Esophagus muscularis mucosa (tissue), 4 donors: ENCODE measurements around the gene MLF1. TPM values are rescaled to one million over a fixed set of nuclear protein-coding genes. Genes with fewer than 3 reads are reported as not detected.

ENCODE experiments used
- DNase-seq: peaks from one replicate; pipeline ENCODE4 v3.0.0-alpha.2; 2017; ENCODE audit errors: extremely low spot score
- H3K27ac ChIP-seq, 4 donors: fragments of 200-600 bp; sonication (generic); replicated peaks in 1 of 4; 1 replicate in 3 of 4; 2 replicates in 1 of 4; pipeline ENCODE4 v1.5.1; 2016 to 2019; ENCODE audit warnings: mild to moderate bottlenecking in 1 of 4
- H3K27me3 ChIP-seq, 4 donors: fragments of 200-600 bp; sonication (generic); one replicate each; pipeline versions ENCODE4 v1.5.1 to v1.6.0; 2016 to 2019
- H3K36me3 ChIP-seq, 4 donors: fragments of 200-600 bp; sonication (generic); one replicate each; pipeline ENCODE4 v1.5.1; 2016 to 2019
- H3K4me1 ChIP-seq, 4 donors: fragments of 200-600 bp; sonication (generic); one replicate each; pipeline ENCODE4 v1.5.1; 2016 to 2019
- H3K4me3 ChIP-seq, 4 donors: fragments of 200-600 bp; sonication (generic); 1 replicate in 2 of 4; 2 replicates in 2 of 4; pipeline ENCODE4 v1.5.1; 2016 to 2019; ENCODE audit warnings: mild to moderate bottlenecking in 4 of 4, moderate library complexity in 1 of 4
- H3K9me3 ChIP-seq, 4 donors: fragments of 200-600 bp; sonication (generic); 1 replicate in 3 of 4; 2 replicates in 1 of 4; pipeline ENCODE4 v1.5.1; 2016 to 2019
- EP300 ChIP-seq: sonication (generic); formaldehyde crosslinking; IDR thresholded peaks from one replicate; pipeline ENCODE4 v1.6.1; 2017; ENCODE audit warnings: antibody characterized with exemption
- POLR2A ChIP-seq: fragments of 450-650 bp; IDR thresholded peaks from one replicate; pipeline ENCODE4 v1.6.1; 2017; ENCODE audit warnings: antibody characterized with exemption, moderate library complexity, mild to moderate bottlenecking, low read depth
- POLR2AphosphoS5 ChIP-seq, 2 donors: sonication (generic); formaldehyde crosslinking; IDR thresholded peaks; one replicate each; pipeline ENCODE4 v1.6.1; 2017; ENCODE audit warnings: antibody characterized with exemption in 2 of 2
- WGBS: methylation state at CpG from one replicate; pipeline ENCODE4 v1.1.5; 2018; 5-methylcytosine and 5-hydroxymethylcytosine counted together
- intact Hi-C: fragments of 100-400 bp; cut with DNase I; formaldehyde crosslinking; loops from one replicate; pipeline ENCODE4 v1.15.1; 2023
- total RNA-seq, 4 donors: library from RNA; depleted of rRNA; stranded (reverse); fragments of >200 nt; gene quantifications; one replicate each; pipeline versions ENCODE4 v1.1.0 to v1.2.1, GENCODE V29; 2016
- TF ChIP-seq, protein P1 (sequence below), 3 experiments: fragments of 200-600 bp in 2 of 3; fragments of 450-650 bp in 1 of 3; sonication (generic) in 2 of 3; IDR thresholded peaks; one replicate each; pipeline ENCODE4 v1.5.1; 2017 to 2019; ENCODE audit warnings: antibody characterized with exemption in 3 of 3, mild to moderate bottlenecking in 2 of 3, moderate library complexity in 1 of 3

Gene MLF1
- total RNA-seq, 4 donors from 2014 or later: 7.6 to 15.2 (median 9.9) TPM

DNA sequence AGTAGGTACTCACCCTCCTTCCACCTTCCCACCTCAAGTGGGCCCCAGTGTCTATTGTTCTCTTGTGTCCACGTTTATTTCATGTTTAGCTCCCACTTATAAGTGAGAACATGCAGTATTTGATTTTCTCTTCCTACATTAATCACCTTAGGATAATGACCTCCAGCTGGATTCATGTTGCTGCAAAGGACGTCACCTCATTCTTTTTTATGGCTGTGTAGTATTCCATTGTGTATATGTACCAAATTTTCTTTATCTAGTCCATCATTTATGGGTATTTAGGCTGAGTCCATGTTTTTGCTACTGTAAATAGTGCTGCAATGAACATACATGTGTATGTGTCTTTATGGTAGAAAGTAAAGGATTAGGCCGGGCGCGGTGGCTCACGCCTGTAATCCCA is 5.9 kb upstream of the MLF1 start:
- Histone ChIP-seq H3K36me3 (no peaks in the 10 kb centered on the region), H3K4me1 (peaks cover 0 to 8% (median 2%) of the 10 kb centered on the region in 4 donors), H3K27me3 (no peaks in the 10 kb centered on the region), H3K27ac (no peak overlapping the region), H3K9me3 (no peaks in the 10 kb centered on the region), H3K4me3 (no peak overlapping the region)
- TF ChIP-seq POLR2AphosphoS5 (IDR thresholded peaks at IDR 0.05): no peak
- TF ChIP-seq, protein P1, sequence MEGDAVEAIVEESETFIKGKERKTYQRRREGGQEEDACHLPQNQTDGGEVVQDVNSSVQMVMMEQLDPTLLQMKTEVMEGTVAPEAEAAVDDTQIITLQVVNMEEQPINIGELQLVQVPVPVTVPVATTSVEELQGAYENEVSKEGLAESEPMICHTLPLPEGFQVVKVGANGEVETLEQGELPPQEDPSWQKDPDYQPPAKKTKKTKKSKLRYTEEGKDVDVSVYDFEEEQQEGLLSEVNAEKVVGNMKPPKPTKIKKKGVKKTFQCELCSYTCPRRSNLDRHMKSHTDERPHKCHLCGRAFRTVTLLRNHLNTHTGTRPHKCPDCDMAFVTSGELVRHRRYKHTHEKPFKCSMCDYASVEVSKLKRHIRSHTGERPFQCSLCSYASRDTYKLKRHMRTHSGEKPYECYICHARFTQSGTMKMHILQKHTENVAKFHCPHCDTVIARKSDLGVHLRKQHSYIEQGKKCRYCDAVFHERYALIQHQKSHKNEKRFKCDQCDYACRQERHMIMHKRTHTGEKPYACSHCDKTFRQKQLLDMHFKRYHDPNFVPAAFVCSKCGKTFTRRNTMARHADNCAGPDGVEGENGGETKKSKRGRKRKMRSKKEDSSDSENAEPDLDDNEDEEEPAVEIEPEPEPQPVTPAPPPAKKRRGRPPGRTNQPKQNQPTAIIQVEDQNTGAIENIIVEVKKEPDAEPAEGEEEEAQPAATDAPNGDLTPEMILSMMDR (IDR thresholded peaks at IDR 0.05): no peak
- no peak for TF ChIP-seq EP300
- no peak for TF ChIP-seq POLR2A
- no peak for DNase-seq
- WGBS: 95% methylated on average over 6 of the region's 6 CpGs
- intact Hi-C loops: no loop called here

DNA sequence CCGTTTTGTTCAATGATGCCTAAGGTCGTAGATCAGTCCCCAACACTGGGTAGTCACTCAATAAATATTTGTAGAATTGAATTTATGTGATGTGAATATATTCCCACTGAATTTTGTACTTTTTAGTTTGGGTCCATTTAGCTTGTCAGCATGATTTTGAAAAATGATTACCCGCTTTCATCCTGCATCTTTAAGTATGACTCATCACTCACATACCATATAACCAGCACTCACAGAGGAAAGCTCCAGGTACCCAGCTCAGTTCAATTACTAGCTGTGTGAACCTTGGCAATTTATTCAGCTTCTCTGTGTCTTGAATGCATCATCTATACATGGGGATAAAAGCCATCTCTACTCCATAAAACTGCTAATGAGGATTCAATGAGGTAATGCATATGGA is 2.2 kb upstream of the MLF1 start:
- Histone ChIP-seq H3K4me1 (peaks cover 8 to 27% (median 24%) of the 10 kb centered on the region in 4 donors), H3K27ac (no peak overlapping the region), H3K27me3 (no peaks in the 10 kb centered on the region), H3K9me3 (no peaks in the 10 kb centered on the region), H3K36me3 (no peaks in the 10 kb centered on the region), H3K4me3 (no peak overlapping the region)
- 88% methylated on average over 3 of the region's 3 CpGs for WGBS
- TF ChIP-seq, protein P1 (IDR thresholded peaks at IDR 0.05): no peak
- no peak for TF ChIP-seq POLR2A
- no peak for TF ChIP-seq POLR2AphosphoS5 (IDR thresholded peaks at IDR 0.05)
- TF ChIP-seq EP300: no peak
- intact Hi-C loops: no loop called here
- no peak for DNase-seq

DNA sequence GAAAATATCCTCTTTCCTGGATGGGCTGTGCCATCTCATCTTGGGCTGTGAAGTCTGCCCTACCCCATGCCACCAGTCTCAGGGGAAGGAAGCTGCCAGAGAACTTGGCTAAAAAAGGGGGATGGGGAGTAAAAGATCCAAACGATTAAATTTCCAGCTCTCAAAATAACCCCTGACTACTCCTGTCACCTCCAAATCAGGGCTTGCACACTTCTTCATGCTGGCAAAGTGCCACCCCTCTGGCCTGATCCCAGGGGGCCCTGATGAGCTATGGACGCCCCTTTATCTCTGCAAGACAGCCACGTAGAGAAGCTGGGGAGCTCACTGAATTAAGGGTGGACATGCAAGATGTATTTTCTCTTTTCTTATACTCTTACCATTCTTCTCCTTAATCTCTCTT is 1.2 kb upstream of the MLF1 start:
- Histone ChIP-seq H3K36me3 (no peaks in the 10 kb centered on the region), H3K4me1 (peaks cover 8 to 27% (median 24%) of the 10 kb centered on the region in 4 donors), H3K27ac (no peak overlapping the region), H3K4me3 (no peak overlapping the region), H3K9me3 (no peaks in the 10 kb centered on the region), H3K27me3 (no peaks in the 10 kb centered on the region)
- TF ChIP-seq, protein P1 (IDR thresholded peaks at IDR 0.05): no peak
- TF ChIP-seq POLR2AphosphoS5 (IDR thresholded peaks at IDR 0.05) (no peak), EP300 (no peak), POLR2A (no peak)
- WGBS: 53% methylated on average over 3 of the region's 3 CpGs
- DNase-seq: no peak
- intact Hi-C loops: no loop called here

DNA sequence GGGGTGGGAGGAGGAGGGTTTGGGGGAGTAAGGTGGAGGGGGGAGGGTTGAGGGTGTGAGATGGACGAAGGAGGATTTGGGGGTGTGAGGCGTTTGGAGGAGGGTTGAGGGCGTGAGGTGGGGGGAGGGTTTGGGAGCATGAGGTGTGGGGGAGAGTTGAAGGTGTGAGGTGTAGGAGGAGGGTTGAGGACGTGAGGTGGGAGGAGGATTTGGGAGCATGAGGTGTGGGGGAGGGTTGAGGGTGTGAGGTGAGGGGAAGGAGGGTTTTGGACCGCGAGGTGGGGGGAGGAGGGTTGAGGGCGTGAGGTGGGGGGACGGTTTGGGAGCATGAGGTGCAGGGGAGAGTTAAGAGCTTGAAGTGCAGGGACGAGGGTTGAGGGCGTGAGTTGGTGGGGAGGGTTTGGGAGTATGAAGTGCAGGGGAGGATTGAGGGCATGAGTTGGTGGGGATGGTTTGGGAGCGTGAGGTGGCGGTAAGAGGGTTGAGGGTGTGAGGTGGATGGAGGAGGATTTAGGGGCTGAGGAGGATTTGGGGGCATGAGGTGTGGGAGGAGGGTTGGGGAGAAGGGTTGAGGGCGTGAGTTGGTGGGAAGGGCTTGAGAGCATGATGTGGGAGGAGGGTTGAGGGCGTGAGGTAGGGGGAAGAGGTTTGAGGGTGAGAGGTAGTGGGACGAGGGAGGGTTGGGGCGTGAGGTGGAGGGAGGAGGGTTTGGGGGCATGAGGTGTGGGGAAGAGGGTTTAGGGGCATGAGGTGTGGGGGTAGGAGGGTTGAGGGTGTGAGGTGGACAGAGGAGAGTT is 1.2 kb downstream of the MLF1 start:
- Histone ChIP-seq H3K4me3 (peak overlapping the region; percentile 63 to 78 (median 70)), H3K9me3 (no peaks in the 10 kb centered on the region), H3K4me1 (peaks cover 8 to 27% (median 24%) of the 10 kb centered on the region in 4 donors), H3K36me3 (no peaks in the 10 kb centered on the region), H3K27me3 (no peaks in the 10 kb centered on the region), H3K27ac (no peak overlapping the region)
- TF ChIP-seq POLR2AphosphoS5 (IDR thresholded peaks at IDR 0.05) (no peak), EP300 (no peak), POLR2A (no peak)
- TF ChIP-seq, protein P1 (IDR thresholded peaks at IDR 0.05): no peak
- no peak for DNase-seq
- intact Hi-C loops: no loop called here
- WGBS: 90% methylated on average over 16 of the region's 16 CpGs

DNA sequence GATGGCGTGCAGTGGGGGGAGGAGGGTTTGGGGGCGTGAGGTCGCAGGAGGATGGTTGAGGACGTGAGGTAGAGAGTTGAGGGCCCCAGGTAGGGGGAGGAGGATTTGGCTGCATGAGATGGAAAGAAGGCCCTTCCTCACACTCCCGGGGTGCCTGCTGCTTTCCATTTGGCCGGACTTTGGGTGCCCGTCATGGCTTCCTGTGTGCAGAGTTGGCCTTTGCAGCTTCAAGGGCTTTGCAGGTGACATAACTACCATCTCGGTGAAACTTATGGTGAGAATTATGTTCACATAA is 1.7 kb downstream of the MLF1 start:
- Histone ChIP-seq H3K4me1 (peaks cover 8 to 27% (median 24%) of the 10 kb centered on the region in 4 donors), H3K36me3 (no peaks in the 10 kb centered on the region), H3K27ac (no peak overlapping the region), H3K9me3 (no peaks in the 10 kb centered on the region), H3K4me3 (no peak overlapping the region), H3K27me3 (no peaks in the 10 kb centered on the region)
- intact Hi-C loops: no loop called here
- TF ChIP-seq, protein P1 (IDR thresholded peaks at IDR 0.05): no peak
- TF ChIP-seq POLR2AphosphoS5 (IDR thresholded peaks at IDR 0.05) (no peak), EP300 (no peak), POLR2A (no peak)
- WGBS: 96% methylated on average over 8 of the region's 8 CpGs
- DNase-seq: no peak
